ENCODE data around the gene RNF5.

Gene RNF5

GRCh38 chr6:32218167-32218566 is 40.0 kb downstream of the RNF5 start:
- H3K27me3 ChIP-seq (replicated peaks; ENCODE audit: insufficient read depth, low read length), result peaks cover 46% of the 10 kb centered on the region

GRCh38 chr6:32220021-32220420 is 41.8 kb downstream of the RNF5 start:
- no peaks in the 10 kb centered on the region for H3K79me2 ChIP-seq (ENCODE audit: low read length)
- no peaks in the 10 kb centered on the region for H3F3A ChIP-seq (ENCODE audit: insufficient read depth, low read length)
- no peaks in the 10 kb centered on the region for H3K9me2 ChIP-seq (replicated peaks; ENCODE audit: insufficient read depth, low read length)
- no peak overlapping the region for H3K9ac ChIP-seq (ENCODE audit: low read length)
- no peak overlapping the region for H3K27ac ChIP-seq (ENCODE audit: low read length)
- peaks cover 39% of the 10 kb centered on the region for H3K27me3 ChIP-seq (replicated peaks; ENCODE audit: insufficient read depth, low read length)
- H3K9me3 ChIP-seq (replicated peaks; ENCODE audit: insufficient read depth, low read length), result no peaks in the 10 kb centered on the region
- no peaks in the 10 kb centered on the region for H3K4me1 ChIP-seq (ENCODE audit: low read length)
- no peak for TF ChIP-seq CTCF (IDR thresholded peaks at IDR 0.05; ENCODE audit: low read length)
- TF ChIP-seq EZH2 (optimal IDR thresholded peaks at IDR 0.05; ENCODE audit: low read depth, low read length), result no peak
- no peak for TF ChIP-seq EZH2phosphoT487 (IDR thresholded peaks at IDR 0.05; ENCODE audit: low read length)
- H3K4me3 ChIP-seq (ENCODE audit: low read length), result no peak overlapping the region
- no peaks in the 10 kb centered on the region for H3K36me3 ChIP-seq (replicated peaks; ENCODE audit: insufficient read depth, low read length)
- H3K4me2 ChIP-seq (ENCODE audit: low read depth, low read length), result no peak overlapping the region
- no peak overlapping the region for H2AFZ ChIP-seq (ENCODE audit: low read length)
- DNase-seq, result no peak
- H4K20me1 ChIP-seq (ENCODE audit: insufficient read depth, low read length), result no peaks in the 10 kb centered on the region

More at GRCh38 chr6:32218167-32218566, 40.0 kb downstream of the RNF5 start:
- H3K27ac ChIP-seq (ENCODE audit: low read length), result no peak overlapping the region
- H3K4me3 ChIP-seq (ENCODE audit: low read length), result no peak overlapping the region
- no peak overlapping the region for H3K4me2 ChIP-seq (ENCODE audit: low read depth, low read length)
- no peak overlapping the region for H3K9ac ChIP-seq (ENCODE audit: low read length)
- no peaks in the 10 kb centered on the region for H3K36me3 ChIP-seq (replicated peaks; ENCODE audit: insufficient read depth, low read length)
- H4K20me1 ChIP-seq (ENCODE audit: insufficient read depth, low read length), result no peaks in the 10 kb centered on the region
- H3K79me2 ChIP-seq (ENCODE audit: low read length), result no peaks in the 10 kb centered on the region
- no peaks in the 10 kb centered on the region for H3K9me3 ChIP-seq (replicated peaks; ENCODE audit: insufficient read depth, low read length)
- H3K4me1 ChIP-seq (ENCODE audit: low read length), result no peaks in the 10 kb centered on the region
- H3K9me2 ChIP-seq (replicated peaks; ENCODE audit: insufficient read depth, low read length), result no peaks in the 10 kb centered on the region
- DNase-seq, result no peak
- H3F3A ChIP-seq (ENCODE audit: insufficient read depth, low read length), result no peaks in the 10 kb centered on the region
- H2AFZ ChIP-seq (ENCODE audit: low read length), result no peak overlapping the region
- TF ChIP-seq EZH2 (optimal IDR thresholded peaks at IDR 0.05; ENCODE audit: low read depth, low read length) (no peak), EZH2phosphoT487 (IDR thresholded peaks at IDR 0.05; ENCODE audit: low read length) (no peak), CTCF (IDR thresholded peaks at IDR 0.05; ENCODE audit: low read length) (no peak)

- Histone ChIP-seq H3K27ac (ENCODE audit: low read length) (no peak overlapping the region), H3K4me3 (ENCODE audit: low read length) (no peak overlapping the region), H3K4me1 (ENCODE audit: low read length) (no peaks in the 10 kb centered on the region), H3K9me3 (replicated peaks; ENCODE audit: insufficient read depth, low read length) (no peaks in the 10 kb centered on the region), H3K9me2 (replicated peaks; ENCODE audit: insufficient read depth, low read length) (no peaks in the 10 kb centered on the region), H4K20me1 (ENCODE audit: insufficient read depth, low read length) (no peaks in the 10 kb centered on the region), H3F3A (ENCODE audit: insufficient read depth, low read length) (no peaks in the 10 kb centered on the region), H2AFZ (ENCODE audit: low read length) (no peak overlapping the region), H3K4me2 (ENCODE audit: low read depth, low read length) (no peak overlapping the region), H3K36me3 (replicated peaks; ENCODE audit: insufficient read depth, low read length) (no peaks in the 10 kb centered on the region), H3K27me3 (replicated peaks; ENCODE audit: insufficient read depth, low read length) (peaks cover 31% of the 10 kb centered on the region), H3K79me2 (ENCODE audit: low read length) (no peaks in the 10 kb centered on the region), H3K9ac (ENCODE audit: low read length) (no peak overlapping the region)
- DNase-seq, result no peak
- no peak for TF ChIP-seq CTCF (IDR thresholded peaks at IDR 0.05; ENCODE audit: low read length)
- no peak for TF ChIP-seq EZH2phosphoT487 (IDR thresholded peaks at IDR 0.05; ENCODE audit: low read length)
- TF ChIP-seq EZH2 (optimal IDR thresholded peaks at IDR 0.05; ENCODE audit: low read depth, low read length), result no peak
Observed at GRCh38 chr6:32222333-32223230, 44.4 kb downstream of the RNF5 start.

Measured in MM.1S (cell line).